GM19463 (cell line): ENCODE results near the gene DNM3.

Experiments used
- ATAC-seq: cut with Tn5 transposase; IDR thresholded peaks from one replicate; pipeline ENCODE4 v1.9.1; 2021; ENCODE audit warnings: mild to moderate bottlenecking, moderate library complexity; ENCODE audit not compliant: unreplicated experiment

DNM3 gene

GRCh38 chr1:172382990-172383389 is 541.7 kb downstream of the DNM3 start:
- ATAC-seq = no peak

- no peak for ATAC-seq
Measured at GRCh38 chr1:172383536-172383935, 542.2 kb downstream of the DNM3 start.

- ATAC-seq = no peak
Measured at GRCh38 chr1:172384656-172385055, 543.4 kb downstream of the DNM3 start.

- no peak for ATAC-seq
Measured at GRCh38 chr1:172386046-172386445, 544.7 kb downstream of the DNM3 start.

- ATAC-seq = no peak
Measured at GRCh38 chr1:172388490-172388889, 547.2 kb downstream of the DNM3 start.

GRCh38 chr1:172390301-172390682 is 549.0 kb downstream of the DNM3 start:
- no peak for ATAC-seq

GRCh38 chr1:172390683-172391551 is 549.6 kb downstream of the DNM3 start:
- peak; percentile 65 for ATAC-seq

GRCh38 chr1:172391976-172392375 is 550.7 kb downstream of the DNM3 start:
- no peak for ATAC-seq

GRCh38 chr1:172393354-172393753 is 552.1 kb downstream of the DNM3 start:
- ATAC-seq = no peak

- ATAC-seq = peak; percentile 69
Measured at GRCh38 chr1:172394141-172394751, 552.9 kb downstream of the DNM3 start.

GRCh38 chr1:172394811-172395210 is 553.5 kb downstream of the DNM3 start:
- ATAC-seq = no peak

GRCh38 chr1:172395576-172395975 is 554.3 kb downstream of the DNM3 start:
- no peak for ATAC-seq

GRCh38 chr1:172397221-172397620 is 555.9 kb downstream of the DNM3 start:
- ATAC-seq = peak; percentile 39

- no peak for ATAC-seq
Measured at GRCh38 chr1:172397633-172398032, 556.3 kb downstream of the DNM3 start.

- ATAC-seq = no peak
Measured at GRCh38 chr1:172398193-172398592, 556.9 kb downstream of the DNM3 start.

GRCh38 chr1:172398970-172399755 is 557.9 kb downstream of the DNM3 start:
- ATAC-seq = no peak

- ATAC-seq = no peak
Measured at GRCh38 chr1:172399756-172400721, 558.7 kb downstream of the DNM3 start.

GRCh38 chr1:172400722-172401105 is 559.4 kb downstream of the DNM3 start:
- ATAC-seq = no peak

GRCh38 chr1:172401477-172401876 is 560.2 kb downstream of the DNM3 start:
- ATAC-seq = no peak

- no peak for ATAC-seq
Measured at GRCh38 chr1:172401892-172402291, 560.6 kb downstream of the DNM3 start.
